Mammary microvascular endothelial cell (primary cell): Measurements from ENCODE around the gene ZNF3. TPM values are rescaled to one million over a fixed set of nuclear protein-coding genes. Genes with fewer than 3 reads are reported as not detected.

Experiments used
- total RNA-seq: library from RNA; depleted of rRNA; stranded (reverse); fragments of >200 nt; gene quantifications from 2 replicates; pipeline ENCODE4 v1.2.3, GENCODE V29; 2015

Gene ZNF3
- total RNA-seq, result 19.1 and 21.1 TPM in 2 replicates

DNA sequence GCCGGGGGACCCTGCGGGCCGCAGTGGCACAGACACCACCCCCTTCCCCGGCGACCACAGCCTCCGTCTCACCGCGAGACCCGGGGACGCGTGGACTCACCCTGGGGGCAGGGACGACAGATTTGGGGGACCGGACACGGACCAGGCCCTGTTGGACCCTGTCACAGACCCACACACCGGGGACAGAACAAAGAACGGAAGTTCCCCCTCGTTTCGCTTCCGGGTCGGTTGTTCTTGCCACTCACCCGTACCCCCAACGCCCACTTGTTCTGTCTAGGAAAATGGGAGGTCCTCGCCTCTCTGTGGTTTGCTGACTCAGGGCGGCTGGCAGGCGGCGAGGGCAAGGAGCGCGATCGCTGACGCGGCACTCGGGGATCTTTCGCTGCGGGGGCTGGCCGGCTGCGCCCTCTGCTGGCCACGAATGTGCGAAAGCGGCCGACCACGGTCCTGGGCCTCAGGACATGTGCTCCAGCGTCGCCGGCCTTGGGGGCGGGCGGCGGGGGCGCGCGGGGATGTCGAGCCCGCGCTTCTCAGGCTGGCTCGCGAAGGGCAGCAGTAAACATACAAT, at the start of gene ZNF3:
Gene ZNF3 (minus strand): TSS at position 189 of the 568 bp plus-strand sequence. CDS start 4,366 bp downstream, outside the sequence.

DNA sequence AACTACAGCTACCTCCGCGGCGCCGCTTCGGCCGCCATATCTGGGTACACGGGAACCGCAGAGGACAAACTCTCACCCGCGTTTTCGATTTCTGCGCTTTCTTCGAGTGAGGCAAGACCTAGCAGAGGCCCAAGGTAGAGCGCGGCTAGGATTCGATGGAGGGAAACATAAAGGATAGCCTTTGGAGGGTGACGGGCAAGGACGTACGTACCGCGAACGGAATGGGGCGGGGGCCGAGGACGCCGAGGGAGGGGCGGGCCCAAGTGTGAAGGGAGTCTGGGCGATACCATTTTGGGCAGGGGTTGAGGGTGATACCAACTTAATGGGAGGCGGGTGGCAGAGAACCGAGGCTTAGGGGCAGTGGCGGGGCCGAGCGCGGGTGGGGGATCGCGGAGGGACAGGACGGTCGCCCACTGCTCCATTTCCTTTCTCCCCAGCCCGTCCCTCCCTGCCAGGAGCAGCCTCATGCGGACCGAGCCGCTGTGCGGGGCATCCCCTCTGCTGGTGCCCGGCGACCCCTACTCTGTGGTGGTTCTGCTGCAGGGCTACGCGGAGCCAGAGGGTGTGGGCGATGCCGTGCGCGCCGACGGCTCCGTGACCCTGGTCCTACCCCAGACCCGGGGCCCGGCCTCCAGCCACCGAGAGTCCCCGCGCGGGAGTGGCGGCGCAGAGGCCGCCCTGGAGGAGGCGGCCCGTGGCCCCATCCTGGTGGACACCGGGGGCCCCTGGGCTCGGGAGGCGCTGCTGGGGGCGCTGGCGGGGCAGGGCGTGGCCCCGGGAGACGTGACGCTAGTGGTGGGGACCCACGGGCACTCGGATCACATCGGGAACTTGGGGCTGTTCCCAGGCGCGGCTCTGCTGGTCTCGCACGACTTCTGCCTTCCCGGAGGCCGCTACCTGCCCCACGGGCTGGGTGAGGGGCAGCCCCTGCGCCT, 45.7 kb upstream of the ZNF3 start, which contains the start of gene MBLAC1:
Gene MBLAC1 (plus strand): TSS at position 37 of the 935 bp plus-strand sequence. CDS start 429 bp downstream, at position 466.

DNA sequence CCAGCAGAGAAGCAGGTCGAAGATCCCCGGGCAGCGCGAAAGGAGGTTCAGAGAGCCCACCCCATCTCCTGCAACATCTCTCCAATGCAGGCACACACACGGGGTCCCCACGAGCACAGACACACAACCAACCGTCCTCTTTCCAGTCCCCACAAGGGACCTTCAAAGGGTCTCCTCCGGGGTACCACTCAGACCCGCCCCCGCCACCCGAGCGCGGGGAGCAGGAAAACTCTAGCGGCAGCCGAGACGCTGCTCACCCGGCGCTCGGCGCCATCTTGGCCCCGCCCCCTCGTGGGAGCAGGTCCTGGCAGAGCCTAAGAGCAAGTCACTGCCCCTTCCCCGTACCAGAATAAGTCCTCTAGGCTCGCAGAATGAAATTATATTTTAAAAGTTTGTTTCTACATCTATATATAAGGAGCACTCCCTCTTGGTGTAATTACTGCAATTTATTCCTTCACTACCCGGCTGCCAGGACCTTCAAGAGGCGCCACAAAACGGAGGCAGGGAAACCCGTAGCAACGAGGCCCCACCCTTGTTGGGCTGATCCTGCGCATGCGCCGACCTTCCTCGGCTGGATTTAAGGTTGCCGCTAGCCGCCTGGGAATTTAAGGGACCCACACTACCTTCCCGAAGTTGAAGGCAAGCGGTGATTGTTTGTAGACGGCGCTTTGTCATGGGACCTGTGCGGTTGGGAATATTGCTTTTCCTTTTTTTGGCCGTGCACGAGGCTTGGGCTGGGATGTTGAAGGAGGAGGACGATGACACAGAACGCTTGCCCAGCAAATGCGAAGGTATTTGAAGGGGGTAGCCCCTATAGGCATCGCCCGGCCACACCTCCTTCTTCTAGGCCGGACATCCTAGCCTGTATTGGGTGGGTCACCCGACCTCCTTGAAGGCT, 37.8 kb upstream of the ZNF3 start, which contains the start of the genes CNPY4 and TAF6:
Gene CNPY4 (plus strand): TSS at position 563 of the 898 bp plus-strand sequence. CDS start 111 bp downstream, at position 674.
Gene TAF6 (minus strand): TSS at position 287 of the 898 bp plus-strand sequence. CDS start 5,149 bp downstream, outside the sequence.

GRCh38 chr7:100101016-100101862, 19.7 kb upstream of the ZNF3 start, which contains the start of the genes AP4M1 and MCM7:
Gene AP4M1 (plus strand): TSS chr7:100101643. CDS start chr7:100101715, 72 bp downstream.
Gene MCM7 (minus strand): TSS chr7:100101397. CDS start chr7:100101294, 103 bp downstream.

GRCh38 chr7:100088621-100089457, 7.3 kb upstream of the ZNF3 start, which contains the start of gene COPS6:
Gene COPS6 (plus strand): TSS chr7:100088969. CDS start chr7:100088991, 22 bp downstream.

DNA sequence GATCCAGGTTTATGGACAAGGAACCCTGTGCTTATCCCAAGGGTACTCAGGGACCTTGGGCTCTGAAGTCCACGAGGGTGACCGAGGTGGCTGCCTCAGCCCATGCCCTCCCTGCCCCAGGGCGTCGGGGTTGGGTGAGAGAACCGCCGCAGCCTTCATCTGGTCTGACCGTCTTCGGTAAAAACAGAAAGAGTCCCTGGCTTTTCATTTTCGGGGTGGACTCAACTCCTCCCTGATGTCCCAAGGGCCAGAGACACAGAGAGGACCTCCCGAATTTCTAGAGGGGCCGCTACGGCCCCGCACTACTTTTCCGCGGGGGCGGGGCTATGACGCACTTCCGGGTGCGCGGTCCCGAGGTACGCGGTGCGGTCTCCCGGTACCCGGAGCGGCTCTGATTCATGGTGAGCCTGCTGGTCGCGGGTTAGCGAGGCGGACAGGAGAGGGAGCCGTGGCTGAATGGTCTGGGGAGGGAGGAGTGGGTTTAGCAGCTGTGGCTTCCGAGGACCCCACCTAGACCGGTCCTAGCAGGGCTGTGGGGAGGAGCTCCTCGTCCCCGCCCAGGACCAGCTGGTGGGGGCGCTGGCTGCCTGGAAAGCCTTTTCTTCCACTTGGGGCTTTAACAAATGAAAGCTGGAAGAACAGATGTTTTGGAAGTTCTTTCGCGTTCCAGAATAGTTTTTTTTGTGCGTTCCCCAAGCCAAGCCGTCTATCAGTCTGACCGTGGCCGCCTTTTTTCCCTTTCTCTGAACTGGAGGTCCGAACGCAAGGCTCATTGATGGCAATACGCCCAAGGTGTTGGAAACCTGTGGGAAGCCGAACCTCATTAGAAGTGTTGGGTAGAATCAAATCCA, 31.9 kb downstream of the ZNF3 start, which contains the start of gene ZSCAN21:
Gene ZSCAN21 (plus strand): TSS at position 334 of the 851 bp plus-strand sequence. CDS start 7,233 bp downstream, outside the sequence.

Other genes starting within 250 kb of the ZNF3 start
- not detected in 2 replicates for gene OR2AE1, start 204.7 kb downstream of the ZNF3 start, total RNA-seq
- gene TRIM4, start 162.2 kb downstream of the ZNF3 start, total RNA-seq, result 24.0 and 25.8 TPM in 2 replicates
- gene GJC3, start 152.1 kb downstream of the ZNF3 start, total RNA-seq, result not detected in 2 replicates
- gene AZGP1, start 105.7 kb downstream of the ZNF3 start, total RNA-seq, result not detected in 2 replicates
- 11.3 and 13.6 TPM in 2 replicates for gene ZKSCAN1, start 66.1 kb downstream of the ZNF3 start, total RNA-seq
- gene ZSCAN21, start 31.9 kb downstream of the ZNF3 start, total RNA-seq, result 6.1 and 8.3 TPM in 2 replicates
- 102 and 125 TPM in 2 replicates for gene COPS6, start 7.2 kb upstream of the ZNF3 start, total RNA-seq
- gene MCM7, start 19.7 kb upstream of the ZNF3 start, total RNA-seq, result 149 and 155 TPM in 2 replicates
- 16.1 and 18.5 TPM in 2 replicates for gene AP4M1, start 19.9 kb upstream of the ZNF3 start, total RNA-seq
- gene TAF6, start 37.6 kb upstream of the ZNF3 start, total RNA-seq, result 56.0 and 63.9 TPM in 2 replicates
- gene CNPY4, start 37.9 kb upstream of the ZNF3 start, total RNA-seq, result 23.8 and 25.7 TPM in 2 replicates
- 4.7 and 5.0 TPM in 2 replicates for gene MBLAC1, start 45.2 kb upstream of the ZNF3 start, total RNA-seq
- 184 and 224 TPM in 2 replicates for gene LAMTOR4, start 67.2 kb upstream of the ZNF3 start, total RNA-seq
- 4.7 and 6.3 TPM in 2 replicates for gene TRAPPC14, start 77.0 kb upstream of the ZNF3 start, total RNA-seq
- gene GAL3ST4, start 86.9 kb upstream of the ZNF3 start, total RNA-seq, result 2.7 and 3.9 TPM in 2 replicates
- gene GPC2, start 95.7 kb upstream of the ZNF3 start, total RNA-seq, result 0.89 and 1.00 TPM in 2 replicates
- gene STAG3, start 96.2 kb upstream of the ZNF3 start, total RNA-seq, result 0.10 and 0.13 TPM in 2 replicates
- not detected in 2 replicates for gene PVRIG, start 138.2 kb upstream of the ZNF3 start, total RNA-seq
- 0.05 TPM in 1 of 2 replicates, not detected in the other for gene SPDYE3, start 226.0 kb upstream of the ZNF3 start, total RNA-seq